Endometrium (tissue), 2 donors: Measurements from ENCODE around the gene CNIH2.
"Not testable (repeated sequence)": the region's sequence is repeated elsewhere in the genome, so short reads cannot be mapped to it uniquely, and the experiment has no call there.

Experiments used
- FAIRE-seq: peaks from 2 replicates; lab custom pipeline; 2012; peaks lifted over from hg19 to GRCh38; lab: Jason Lieb, UNC
- donor health status: control.
- donor health status: control.

The CNIH2 gene

GRCh38 chr11:66277471-66278362 is at the start of gene CNIH2:
Gene CNIH2, plus strand, starts transcription at chr11:66278175. Its CDS starts 282 bp downstream, at chr11:66278457.
- no peak for FAIRE-seq

- FAIRE-seq, result no peak
These were observed 49.5 kb upstream of the CNIH2 start for GRCh38 chr11:66228521-66228920.

- FAIRE-seq, result no peak
These were observed 47.8 kb upstream of the CNIH2 start for GRCh38 chr11:66230156-66230555.

DNA sequence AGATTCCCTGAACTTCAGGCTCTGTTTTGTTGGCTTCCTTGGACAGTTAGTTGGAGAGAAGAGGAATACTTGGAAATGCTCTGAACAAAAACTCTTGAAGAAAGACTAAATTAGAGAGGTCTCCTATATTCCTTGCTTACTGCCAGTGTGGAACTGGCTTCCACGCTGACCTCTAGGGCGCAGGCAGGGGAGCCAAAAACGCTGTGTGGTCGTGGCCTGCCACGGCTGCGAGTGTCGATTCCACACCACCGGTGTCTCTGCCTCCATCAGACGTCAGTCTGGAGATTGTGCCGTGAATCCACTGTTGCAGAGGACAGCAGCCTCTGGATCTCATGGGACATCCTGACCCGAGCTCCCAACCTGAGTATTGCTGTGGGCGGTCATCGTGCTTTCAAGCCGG is 47.0 kb upstream of the CNIH2 start:
- FAIRE-seq, result no peak

- no peak for FAIRE-seq
These were observed 46.4 kb upstream of the CNIH2 start for GRCh38 chr11:66231561-66231960.

- FAIRE-seq, result no peak
These were observed 45.2 kb upstream of the CNIH2 start for GRCh38 chr11:66232769-66233168.

DNA sequence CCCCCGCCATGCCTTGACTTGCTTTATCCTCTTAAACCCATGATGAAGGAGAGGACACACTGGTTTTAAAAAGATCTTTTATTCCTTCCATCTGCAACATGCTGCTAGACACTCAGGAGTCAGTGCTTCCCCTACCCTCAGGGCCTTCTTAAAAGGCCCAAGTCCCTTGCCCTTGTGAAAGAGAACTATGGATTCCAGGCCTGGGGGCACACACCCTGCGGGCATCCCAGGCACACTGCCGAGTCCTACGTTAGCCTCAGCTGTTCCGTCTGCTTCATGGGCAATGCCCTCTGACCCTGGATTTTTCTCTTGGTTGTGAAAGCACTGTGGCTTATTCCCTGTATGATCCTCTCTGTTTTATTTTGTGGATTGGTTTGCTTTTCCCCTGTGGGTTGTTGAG is 44.7 kb upstream of the CNIH2 start:
- no peak for FAIRE-seq

DNA sequence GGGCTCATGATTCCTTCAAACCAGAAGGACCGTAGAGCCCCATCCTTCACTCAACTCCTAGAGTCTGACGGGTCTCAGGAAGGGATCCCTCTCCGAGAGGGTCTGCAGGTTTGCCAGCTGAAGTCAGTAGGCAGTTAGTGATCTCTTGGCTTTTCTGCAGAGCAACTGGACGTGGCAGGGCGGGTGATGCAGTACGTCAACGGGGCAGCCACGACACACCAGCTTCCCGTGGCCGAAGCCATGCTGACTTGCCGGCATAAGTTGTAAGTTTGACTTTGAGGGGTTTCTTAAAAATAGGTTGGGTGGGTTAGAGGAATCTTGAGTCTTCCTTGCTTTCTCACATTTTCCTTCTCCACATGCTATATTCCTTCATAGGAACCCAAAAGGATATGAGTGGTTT is 42.8 kb upstream of the CNIH2 start:
- FAIRE-seq, result no peak

DNA sequence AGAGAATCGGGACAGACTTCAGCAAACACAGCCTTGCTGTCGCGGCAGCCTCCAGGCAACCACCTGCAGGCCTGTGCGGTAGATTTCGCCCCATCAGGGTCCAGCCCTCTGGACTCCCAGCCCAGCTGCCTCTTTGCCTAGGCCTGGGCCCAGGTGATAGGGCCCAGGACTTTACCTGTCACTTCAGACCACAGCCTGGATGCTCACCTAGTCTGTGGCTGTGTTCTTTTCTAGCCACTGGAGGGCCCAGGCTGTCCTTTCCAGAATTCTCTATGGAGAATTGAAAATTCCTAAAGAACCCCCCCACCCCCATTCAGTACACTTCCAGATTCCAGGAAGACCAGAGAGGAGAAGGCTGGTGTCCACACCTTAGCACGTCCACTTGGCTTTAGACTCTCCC is 40.1 kb upstream of the CNIH2 start:
- FAIRE-seq, result no peak

DNA sequence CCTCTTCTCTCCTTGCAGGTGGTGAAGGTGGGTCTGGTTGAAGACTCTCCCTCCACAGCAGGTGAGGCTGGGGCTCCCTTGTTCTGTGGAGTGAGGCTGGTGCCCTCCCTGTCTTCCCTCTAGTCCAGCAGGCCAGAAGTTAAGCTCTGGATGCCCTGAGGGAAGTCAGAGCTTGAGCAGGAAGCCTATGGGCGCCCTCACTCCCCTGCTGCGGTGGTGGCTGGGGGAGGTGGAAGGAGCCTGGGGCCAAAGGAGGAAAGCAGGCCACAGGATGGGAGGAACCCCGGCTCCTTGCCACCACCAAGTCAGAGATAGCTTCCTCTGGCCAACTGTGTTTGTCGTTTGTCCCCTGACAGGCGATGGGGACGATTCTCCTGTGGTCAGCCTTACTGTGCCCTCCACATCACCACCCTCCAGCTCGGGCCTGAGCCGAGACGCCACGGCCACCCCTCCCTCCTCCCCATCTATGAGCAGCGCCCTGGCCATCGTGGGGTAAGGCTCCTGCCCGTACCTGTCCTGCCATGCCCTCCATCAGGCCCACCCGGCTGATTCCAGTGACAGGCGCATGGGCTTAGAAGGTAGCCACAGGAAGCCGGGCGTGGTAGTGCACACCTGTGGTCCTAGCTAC is 39.1 kb upstream of the CNIH2 start:
- no peak for FAIRE-seq

GRCh38 chr11:66239511-66239910 is 38.5 kb upstream of the CNIH2 start:
- no peak for FAIRE-seq

- no peak for FAIRE-seq
These were observed 37.8 kb upstream of the CNIH2 start for GRCh38 chr11:66239998-66240780.

- no peak for FAIRE-seq
These were observed 37.2 kb upstream of the CNIH2 start for GRCh38 chr11:66240781-66241136.

- no peak for FAIRE-seq
These were observed 35.7 kb upstream of the CNIH2 start for GRCh38 chr11:66242095-66242765.

- FAIRE-seq, result no peak
These were observed 34.0 kb upstream of the CNIH2 start for GRCh38 chr11:66243782-66244535.

DNA sequence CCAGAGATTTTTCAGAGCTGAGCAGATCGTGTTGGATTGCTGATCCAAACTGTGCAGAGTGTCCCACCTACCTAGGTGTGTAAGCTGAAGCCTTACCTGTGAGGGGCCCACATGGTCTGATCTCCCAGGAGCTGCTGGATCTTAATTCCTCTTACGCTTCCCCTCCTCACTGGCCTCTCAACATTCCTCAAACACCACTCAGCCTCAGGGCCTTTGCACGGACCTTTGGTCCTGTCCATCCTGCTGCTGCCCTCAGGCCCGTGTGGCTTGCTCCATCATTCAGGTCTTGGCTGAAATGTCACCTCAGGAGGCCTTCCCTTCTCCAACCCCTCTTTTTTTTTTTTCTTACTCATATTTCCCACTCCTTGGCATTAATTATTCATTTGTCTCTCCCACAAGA is 30.7 kb upstream of the CNIH2 start:
- no peak for FAIRE-seq

- no peak for FAIRE-seq
These were observed 30.2 kb upstream of the CNIH2 start for GRCh38 chr11:66247801-66248200.

DNA sequence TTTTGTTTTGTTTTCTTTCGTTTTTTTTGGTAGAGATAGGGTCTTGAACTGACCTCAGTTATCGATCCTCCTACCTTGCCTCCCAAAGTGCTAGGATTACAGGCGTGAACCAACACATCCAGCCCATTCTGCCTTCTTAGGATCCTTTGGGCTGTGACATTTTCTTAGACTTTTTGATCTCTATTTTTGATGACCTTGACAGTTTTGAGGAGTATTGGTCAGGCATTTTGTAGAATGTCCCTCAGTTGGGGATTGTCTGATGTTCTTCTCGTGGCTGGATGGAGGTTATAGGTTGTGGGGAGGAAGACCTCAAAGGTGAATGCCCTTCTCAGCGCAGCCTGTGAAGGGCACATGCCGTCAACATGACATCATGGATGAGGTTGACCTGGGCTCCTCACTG is 29.1 kb upstream of the CNIH2 start:
- no peak for FAIRE-seq

GRCh38 chr11:66251809-66252208 is 26.2 kb upstream of the CNIH2 start:
- no peak for FAIRE-seq

- not testable (repeated sequence) for FAIRE-seq
These were observed 24.9 kb upstream of the CNIH2 start for GRCh38 chr11:66253081-66253480.

- FAIRE-seq, result no peak
These were observed 19.5 kb upstream of the CNIH2 start for GRCh38 chr11:66258473-66258893.

DNA sequence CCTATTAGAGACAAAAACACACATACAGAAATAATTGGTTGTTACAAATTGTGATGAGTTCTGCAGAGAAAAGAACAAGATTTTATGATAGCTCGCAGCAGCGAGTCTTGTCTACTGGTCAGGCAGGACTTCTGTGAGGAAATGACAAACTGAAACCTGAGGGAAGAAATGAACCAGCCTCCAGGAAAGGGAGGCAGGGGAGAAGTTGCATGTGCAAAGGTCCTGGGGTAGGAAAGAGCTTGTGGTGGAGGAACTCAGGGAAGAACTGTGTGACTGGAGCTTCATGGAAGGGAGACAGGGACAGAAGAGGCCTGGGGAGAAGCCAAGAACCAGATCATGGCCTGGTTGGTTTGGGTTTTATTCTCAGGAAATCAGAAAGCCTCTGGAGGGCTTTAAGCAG is 18.8 kb upstream of the CNIH2 start:
- FAIRE-seq, result no peak
